ENCODE measurements around the gene ORC4.
"Not testable (repeated sequence)": the region's sequence is repeated elsewhere in the genome, so short reads cannot be mapped to it uniquely, and the experiment has no call there.

Gene ORC4

DNA sequence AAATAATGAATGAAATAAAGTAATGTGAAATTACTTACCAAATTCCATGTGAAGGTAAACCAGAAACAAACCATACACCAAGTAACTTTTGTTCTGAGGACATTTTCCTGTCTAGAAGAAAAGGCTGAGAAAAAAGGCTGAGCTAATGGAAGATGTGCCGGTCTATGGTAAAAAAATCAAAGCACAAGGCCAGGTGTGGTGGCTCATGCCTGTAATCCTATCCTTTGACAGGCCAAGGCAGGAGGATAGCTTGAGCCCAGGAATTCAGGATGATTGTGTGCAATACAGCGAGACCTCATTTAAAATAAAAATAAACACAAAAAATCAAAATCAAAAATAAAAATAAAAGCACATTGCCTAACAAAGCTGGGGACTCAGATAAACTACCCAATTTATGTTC lies 6.7 kb downstream of the ORC4 start:
- DNase-seq: no peak

DNA sequence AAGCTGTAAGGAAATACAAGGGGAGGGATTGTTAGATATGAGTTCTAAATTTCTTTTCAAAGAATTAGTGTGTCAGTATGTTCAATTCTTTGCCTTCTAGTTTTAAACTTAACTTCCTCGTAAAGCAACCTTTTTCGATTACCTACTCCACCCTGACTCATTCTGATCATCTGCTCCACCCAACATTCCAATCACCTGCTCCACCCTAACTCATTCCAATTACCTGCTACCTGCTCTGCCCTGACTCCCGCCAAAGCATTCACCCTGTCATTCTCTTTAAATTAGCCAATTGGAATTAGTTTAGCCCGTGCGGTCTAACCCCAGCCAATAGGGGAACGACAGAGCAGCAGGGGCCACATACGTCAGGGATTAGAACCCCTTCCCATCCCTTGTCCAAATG lies 12.1 kb downstream of the ORC4 start:
- DNase-seq: not testable (repeated sequence)

DNA sequence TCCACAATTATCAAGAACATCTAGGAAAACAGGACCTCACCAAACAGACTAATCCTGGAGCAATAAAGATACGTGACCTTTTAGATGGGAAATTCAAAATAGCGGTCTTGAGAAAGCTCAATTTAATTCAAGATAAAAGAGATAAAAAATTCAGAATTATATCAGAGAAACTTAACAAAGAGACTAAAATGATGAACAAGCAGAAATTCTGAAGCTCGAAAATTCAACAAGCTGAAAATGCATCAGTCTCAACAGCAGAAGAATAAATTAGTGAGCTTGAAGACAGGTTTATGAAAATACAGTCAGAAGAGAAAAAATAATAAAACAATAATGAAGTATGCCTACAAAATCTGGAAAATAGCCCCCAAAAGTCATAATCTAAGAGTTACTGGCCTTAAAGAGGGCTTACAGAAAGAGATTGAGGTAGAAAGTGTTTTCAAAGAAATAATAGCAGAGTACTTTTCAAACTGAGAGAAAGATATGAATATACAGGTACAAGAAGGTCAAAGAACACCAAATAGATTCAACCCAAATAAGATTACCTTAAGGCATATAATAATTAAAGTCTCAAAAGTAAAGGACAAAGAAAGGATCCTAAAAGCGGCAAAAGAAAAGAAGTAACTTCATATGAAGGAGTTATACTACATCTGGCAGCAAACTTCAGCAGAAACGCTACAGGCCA lies 13.2 kb downstream of the ORC4 start:
- no peak for DNase-seq

DNA sequence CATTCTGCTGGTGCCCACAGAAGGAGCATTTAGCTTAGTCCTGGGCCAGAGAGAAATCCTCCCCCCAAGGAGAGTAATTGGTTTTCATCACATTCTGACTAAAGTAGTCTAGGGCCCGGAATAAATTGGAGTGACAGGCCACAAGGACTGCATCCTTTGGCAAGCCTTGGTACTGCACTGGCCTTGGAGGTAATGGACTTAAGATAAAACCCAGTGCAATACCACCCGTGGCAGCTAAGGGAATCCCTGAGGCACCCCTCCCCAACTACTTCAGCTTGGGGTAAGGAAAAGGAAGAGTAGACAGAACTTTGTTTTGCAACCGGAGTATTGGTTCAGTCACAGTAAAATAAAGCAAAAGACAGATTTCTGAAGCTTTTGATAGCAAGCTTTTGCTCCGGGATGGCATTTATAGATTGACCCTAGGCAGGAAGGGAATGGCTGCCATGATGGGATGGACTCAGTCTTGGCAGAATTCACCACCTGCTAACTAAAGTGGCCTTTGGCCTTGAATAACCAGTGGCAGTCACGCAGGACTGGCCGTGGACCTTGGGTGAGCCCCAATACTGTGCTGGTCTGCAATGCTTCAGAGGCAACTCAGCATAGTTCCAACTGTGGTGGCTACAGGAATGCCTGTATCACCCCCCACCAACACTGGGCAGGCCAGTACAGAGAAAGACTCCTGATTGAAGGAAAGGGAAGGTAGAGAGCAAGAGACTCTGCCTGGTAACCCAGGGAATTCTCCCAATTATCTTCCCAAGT lies 14.1 kb downstream of the ORC4 start:
- no peak for DNase-seq

DNA sequence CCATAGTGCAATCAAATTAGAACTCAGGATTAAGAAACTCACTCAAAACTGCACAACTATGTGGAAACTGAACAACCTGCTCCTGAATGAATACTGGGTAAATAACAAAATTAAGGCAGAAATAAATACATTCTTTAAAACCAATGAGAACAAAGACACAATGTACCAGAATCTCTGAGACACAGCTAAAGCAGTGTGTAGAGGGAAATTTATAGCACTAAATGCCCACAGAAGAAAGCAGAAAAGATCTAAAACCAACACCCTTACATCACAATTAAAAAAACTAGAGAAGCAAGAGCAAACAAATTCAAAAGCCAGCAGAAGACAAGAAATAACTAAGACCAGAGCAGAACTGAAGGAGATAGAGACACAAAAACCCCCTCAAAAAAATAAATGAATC lies 18.1 kb downstream of the ORC4 start:
- DNase-seq: not testable (repeated sequence)

DNA sequence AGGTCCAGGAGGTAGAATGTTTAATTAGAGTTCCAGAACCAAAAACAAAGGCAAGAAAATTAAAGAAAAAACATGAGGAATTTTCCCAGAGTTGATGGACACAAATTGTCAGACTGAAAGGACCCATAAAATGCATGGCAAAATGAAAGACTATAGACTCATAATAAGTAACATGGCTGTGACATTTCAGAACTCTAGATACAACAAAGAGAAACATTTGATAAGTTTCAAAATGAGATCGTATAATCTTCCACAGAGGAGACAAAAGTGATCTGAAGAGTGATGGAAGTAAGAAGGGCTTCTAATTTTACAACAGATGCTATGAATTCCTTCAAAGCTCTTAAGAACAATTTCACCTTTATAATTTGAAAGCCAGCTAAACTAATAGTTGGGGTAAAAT lies 20.4 kb downstream of the ORC4 start:
- DNase-seq: no peak

DNA sequence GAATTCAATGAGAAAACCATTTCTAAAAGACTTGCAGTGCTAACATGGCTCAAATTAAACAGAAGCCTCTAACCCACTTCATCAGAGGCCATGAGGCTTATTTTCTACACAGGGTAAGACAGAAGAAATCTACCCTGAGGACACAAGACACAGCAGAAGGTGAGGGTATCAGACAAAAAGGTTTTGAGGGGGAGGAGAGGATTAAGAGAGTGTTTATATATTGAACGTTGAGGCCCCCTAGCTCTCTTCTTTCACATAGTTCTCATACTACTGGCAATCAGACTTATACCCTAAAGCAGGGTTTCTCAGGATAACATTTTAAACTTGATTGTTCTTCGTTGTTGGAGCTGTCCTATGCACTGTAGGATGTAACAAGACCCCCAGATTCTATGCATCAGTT lies 21.4 kb downstream of the ORC4 start:
- no peak for DNase-seq

DNA sequence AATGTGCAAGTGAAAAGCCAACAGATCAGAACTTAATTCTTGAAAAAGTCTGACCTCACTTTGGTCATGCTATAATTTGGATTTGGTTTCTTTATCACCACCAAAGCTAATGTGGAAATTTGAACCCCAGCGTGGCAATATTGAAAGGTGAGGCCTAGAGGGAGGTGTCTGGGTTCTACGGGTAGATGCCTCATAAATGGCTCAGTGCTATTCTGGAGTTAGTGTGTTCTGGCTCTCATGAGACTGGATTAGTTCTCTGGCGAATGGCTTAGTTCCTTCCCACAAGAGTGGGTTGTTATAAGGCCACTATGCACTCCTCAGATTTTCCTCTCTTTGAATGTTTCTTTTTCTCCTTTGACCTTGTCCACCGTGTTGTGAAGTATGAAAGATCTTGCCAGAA lies 22.3 kb downstream of the ORC4 start:
- no peak for DNase-seq

DNA sequence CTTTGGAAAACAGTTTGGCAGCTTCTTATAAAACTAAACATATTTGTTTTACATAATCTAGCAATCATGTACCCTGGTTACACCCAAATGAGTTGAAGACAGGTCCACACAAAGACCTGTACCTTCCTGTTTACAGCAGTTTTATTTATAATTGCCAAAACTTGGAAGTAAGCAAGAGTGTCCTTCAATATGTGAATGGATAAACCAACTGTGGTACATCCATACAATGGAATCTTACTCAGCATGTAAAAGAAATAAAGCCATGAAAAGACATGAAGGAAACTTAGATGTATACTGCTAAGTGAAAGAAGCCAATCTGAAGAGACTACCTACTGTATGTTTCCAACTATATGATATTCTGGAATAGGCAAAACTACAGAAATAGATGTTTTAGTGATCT lies 23.7 kb downstream of the ORC4 start:
- no peak for DNase-seq

DNA sequence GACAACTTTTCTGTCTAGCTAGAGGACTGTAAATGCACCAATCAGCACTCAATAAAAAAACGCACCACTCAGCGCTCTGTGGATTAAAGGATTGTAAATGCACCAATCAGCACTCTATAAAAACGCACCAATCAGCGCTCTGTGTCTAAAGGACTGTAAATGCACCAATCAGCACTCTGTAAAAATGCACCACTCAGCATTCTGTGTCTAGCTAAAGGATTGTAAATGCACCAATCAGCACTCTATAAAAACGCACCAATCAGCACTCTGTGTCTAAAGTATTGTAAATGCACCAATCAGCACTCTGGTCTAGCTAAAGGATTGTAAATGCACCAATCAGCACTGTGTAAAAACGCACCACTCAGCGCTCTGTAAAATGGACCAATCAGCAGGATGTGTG lies 25.6 kb downstream of the ORC4 start:
- DNase-seq: not testable (repeated sequence)

DNA sequence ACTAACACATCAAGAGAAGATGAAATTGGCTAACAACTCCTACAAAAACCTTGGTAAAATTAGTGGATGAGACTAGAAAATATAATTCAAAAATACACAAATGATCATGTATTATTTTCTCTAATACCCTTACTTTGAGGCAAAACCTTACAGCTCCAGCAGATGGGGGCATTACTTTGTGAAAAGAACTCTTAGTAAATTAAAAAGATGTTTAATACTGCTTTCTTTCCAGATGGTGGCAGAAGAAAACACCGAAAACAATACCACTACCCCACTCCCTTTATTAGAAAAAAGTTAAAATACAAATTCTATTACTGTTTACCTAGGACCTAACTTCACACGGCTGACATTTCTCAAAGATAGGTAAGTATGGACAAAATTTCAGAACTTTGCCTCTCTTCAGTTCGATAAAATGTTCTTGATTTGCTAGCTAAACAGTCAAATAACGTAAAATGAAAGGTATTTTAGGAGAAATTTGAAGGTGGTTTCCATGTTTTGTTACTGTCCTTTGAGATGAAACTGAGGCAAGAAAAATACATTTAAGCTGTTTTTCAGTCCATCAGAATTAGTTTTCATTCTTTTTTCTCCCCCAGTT lies 30.6 kb downstream of the ORC4 start:
- DNase-seq: peak; percentile 30

DNA sequence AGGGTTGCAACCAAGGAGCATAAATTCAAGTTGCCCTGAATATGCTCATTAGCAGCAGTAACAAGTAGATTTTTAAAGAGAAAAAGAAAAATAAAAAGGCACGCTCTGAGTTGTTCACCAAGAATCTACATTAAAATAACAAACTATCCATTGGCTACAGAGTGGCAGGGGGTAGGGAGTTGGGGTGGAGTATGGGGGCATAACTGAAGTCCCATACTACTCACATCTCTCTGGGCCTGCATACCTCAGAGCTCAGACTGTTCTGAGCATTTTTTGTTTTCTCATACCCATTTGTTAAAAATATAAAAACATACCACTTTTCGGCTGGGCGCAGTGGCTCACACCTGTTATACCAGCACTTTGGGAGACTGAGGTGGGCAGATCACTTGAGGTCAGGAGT lies 31.4 kb downstream of the ORC4 start:
- DNase-seq: no peak

DNA sequence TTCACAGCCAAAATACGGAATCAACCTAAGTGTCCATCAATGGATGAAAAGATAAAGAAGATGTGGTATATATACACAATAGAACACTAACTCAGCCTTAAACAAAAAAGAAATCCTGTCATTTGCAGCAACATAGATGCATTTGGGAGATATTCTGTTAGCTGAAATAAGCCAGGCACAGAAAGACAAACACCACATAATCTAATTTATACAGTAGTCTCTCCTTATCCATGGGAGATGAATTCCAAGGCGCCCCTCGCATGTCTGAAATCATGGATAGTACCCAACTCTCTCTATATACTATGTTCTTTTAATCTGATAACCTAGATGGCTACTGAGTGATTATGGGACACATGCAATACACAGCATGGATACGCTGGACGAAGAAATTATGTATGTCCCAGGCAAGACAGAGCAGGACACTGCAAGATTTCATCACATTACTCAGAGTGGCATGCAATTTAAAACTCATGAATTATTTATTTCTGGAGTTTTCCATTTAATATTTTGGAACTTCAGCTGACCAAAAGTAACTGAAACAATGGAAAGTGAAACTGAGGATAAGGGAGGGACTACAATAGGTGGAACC lies 39.5 kb downstream of the ORC4 start:
- DNase-seq: no peak

DNA sequence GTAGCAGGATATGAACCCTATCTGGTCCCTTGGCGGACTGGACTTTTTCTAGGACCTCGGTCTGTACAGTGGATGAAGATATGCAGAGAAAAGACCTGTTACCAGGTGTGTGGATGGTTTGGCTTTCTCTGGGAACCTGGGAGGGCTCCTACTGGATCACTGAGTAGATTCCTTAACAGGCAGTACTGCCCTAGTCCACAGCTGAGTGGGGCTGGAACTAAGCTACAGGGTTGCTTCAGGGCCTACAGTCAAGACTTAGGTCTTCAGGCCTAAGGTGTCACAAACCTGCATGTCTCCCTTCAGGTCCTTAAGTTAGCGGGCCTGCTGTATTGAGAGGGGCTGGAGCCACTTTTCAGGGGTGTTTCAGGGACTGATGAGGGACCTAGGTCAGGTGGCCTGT lies 42.9 kb downstream of the ORC4 start:
- no peak for DNase-seq

DNA sequence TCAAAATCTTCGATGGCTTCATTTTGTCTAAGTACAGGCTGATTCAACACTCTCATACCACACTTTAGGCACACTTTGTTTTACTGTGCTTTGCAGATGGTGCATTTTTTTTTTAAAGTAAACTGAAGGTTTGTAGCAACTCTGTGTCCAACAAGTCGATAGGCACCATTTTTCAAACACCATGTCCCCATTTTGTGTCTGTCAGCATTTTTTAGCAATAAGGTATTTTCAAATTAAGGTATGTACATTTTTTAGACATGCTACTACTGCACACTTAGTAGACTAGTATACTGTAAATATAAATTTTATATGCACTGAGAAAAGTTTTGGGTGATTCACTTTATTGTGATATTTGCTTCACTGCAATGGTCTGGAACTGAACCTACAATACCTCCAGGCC lies 44.4 kb downstream of the ORC4 start:
- DNase-seq: no peak

DNA sequence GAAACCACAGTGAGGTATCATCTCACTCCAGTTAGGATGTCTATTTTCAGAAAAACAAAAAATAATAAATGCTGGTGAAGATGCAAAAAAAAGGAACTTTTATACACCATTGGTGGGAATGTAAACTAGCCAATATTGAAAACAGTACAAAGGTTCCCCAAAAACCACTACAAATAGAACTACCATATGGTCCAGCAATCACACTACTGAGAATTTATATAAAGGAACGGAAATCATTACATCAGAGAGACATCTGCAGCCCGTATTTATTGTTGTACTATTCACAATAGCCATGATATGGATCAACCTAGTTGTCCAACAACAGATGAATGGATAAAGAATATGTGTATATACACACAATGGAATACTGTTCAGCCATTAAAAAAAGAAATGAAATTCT lies 52.0 kb downstream of the ORC4 start:
- DNase-seq: no peak

DNA sequence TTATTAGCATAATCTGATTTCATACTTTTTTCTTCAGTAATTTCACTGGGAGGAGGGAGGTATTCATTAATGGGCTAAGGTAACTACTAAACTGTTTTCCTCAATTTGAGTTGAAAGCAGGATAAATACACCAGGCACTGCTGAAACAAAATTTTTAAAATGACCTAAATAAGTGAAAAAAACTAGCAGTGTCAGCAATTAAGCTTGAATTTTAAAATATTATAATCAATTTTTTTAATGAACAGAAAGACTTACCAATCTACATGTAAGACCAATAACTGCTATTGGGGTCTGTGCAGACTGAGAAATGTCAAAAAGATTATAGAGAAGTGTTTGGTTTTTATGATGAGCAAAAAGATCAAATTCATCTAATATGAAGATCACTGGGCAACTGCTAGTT lies 68.4 kb downstream of the ORC4 start:
- no peak for DNase-seq

DNA sequence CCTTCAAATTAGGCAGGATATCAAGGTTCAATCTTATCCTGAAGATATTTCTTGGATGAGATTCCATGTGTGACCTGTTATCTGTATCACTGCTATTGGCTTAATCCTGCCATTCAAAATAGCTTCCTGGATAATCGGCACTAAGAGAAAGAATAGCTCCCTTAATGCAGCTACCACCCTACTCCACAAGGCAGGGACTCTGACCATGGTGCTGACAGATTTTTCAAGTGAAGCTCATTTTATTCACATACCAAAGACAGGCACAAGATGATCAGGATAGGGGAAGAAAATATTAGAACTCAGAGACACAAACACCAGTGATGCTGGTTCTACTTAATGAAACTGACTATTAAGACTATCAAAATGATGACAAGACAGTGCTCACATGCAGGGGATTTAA lies 74.9 kb downstream of the ORC4 start:
- DNase-seq: no peak

DNA sequence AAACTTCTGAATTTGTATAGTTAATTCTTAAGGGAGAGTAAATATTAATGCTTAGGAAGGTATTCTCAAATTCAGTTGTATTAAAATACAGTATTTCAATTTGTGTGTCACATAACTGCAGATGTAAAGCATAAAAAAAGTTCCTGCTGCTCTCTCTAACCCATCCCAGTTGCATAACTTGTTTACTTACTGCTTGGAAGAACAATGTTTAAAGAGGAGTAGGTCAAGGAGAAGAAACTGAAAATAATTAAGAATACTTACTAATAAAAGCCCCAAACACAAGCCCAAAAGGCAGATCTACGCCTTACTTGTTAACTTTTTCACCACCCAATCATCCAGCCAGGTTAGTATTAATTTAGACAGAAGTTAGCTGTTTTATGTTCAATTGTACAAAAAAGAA lies 81.2 kb downstream of the ORC4 start:
- DNase-seq: no peak

DNA sequence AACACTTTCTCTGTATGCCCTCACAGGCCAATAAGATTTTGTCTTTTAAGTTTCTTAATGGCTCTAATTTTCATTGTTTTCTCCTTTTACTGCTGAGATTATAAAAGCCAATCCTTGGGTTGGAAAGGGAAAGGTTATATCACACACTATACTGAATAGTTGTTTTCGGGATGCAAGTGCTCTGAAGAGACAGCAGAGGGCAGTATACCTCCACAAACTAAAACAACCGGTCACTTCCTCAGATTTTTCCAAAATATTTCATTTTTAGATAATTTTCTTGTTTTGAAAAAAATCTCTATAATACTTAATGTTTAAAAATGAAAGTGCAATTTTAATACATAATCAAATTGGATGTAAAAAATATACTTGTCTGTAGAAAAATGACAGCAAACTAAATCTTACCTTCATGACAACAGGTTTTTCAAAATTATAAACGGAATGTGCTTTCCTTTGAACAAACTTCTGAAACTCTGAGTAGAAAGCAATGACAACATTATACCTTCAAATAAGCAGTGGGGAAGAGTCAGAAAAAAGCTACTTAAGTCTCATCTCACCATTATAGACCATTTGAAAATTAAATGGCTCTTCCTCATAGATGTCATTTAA lies 82.7 kb downstream of the ORC4 start:
- DNase-seq: no peak

DNA sequence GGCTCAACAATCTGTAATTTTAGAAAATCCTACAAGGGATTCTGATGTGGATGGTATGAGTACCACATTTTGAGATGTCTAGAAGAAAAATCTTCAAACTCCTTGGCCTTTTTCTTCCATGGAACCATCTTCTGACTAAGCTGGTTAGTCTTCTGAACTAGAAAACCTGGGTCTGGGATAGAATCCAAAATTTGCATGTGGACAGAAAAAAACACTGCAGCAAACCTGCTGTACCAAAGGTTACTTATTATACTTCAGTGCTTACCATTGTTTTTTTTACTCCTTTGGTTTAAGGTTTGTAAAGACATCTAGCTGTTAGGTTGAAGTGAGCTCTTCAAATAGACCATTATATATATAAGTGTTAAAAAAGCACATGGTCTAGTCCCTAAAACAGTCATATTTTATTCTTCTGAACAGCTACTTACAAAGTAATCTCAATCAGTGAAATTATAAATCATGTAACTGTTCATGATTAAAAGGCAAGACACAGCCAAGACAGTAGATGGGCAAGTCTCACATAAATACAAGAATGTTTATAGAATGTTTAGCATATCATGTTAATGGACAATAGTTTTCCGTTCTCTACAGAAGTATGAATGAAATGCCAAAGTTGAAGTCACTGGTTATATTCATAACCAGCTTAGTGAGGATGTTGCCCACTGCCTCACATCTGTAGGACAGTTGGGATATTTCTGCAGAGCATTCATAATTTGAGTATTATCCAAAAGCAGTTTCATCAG lies 85.5 kb downstream of the ORC4 start:
- DNase-seq: no peak

DNA sequence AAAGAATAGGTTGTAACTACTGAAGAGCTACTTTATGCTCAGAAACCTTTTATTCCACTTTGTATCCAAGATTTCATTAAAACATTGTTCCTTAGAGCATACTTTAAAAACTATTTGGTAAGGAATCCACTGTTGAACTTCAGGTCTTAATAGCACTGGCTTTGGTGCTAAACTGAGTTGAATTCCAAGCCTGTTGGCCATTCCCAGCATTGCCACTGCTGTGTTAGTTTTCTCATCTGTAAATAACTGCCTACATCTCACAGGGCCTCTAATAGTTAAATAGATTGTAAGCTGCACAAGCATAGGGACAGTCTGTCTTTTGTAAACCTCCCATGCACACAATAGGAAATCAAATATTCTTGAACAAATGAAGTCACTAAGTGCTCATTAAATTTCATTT lies 86.6 kb downstream of the ORC4 start:
- DNase-seq: no peak

DNA sequence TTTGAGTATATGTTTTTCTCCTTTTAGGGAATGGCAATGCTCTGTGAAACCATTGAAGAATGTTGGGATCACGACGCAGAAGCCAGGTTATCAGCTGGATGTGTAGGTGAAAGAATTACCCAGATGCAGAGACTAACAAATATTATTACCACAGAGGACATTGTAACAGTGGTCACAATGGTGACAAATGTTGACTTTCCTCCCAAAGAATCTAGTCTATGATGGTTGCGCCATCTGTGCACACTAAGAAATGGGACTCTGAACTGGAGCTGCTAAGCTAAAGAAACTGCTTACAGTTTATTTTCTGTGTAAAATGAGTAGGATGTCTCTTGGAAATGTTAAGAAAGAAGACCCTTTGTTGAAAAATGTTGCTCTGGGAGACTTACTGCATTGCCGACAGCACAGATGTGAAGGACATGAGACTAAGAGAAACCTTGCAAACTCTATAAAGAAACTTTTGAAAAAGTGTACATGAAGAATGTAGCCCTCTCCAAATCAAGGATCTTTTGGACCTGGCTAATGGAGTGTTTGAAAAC lies 93.4 kb downstream of the ORC4 start:
- DNase-seq: no peak

All from NCI-H526 treated with DMSO at 0.1 percent for 48 hours (cell line).